Breast epithelium (tissue), 3 donors: Measurements from ENCODE around the gene VWF.

Experiments used
- POLR2A ChIP-seq: fragments of 450-650 bp; IDR thresholded peaks from one replicate; pipeline ENCODE4 v1.6.1; 2016; ENCODE audit warnings: antibody characterized with exemption, mild to moderate bottlenecking, moderate library complexity
- POLR2AphosphoS5 ChIP-seq, 3 donors: sonication (generic); formaldehyde crosslinking; IDR thresholded peaks; one replicate each; pipeline ENCODE4 v1.6.1; 2017; ENCODE audit warnings: antibody characterized with exemption in 3 of 3
- TF ChIP-seq, protein P1 (sequence below), 3 donors: fragments of 450-650 bp; IDR thresholded peaks; one replicate each; pipeline ENCODE4 v1.5.1; 2016 to 2017; ENCODE audit warnings: antibody characterized with exemption in 3 of 3, mild to moderate bottlenecking in 3 of 3, moderate library complexity in 3 of 3

DNA sequence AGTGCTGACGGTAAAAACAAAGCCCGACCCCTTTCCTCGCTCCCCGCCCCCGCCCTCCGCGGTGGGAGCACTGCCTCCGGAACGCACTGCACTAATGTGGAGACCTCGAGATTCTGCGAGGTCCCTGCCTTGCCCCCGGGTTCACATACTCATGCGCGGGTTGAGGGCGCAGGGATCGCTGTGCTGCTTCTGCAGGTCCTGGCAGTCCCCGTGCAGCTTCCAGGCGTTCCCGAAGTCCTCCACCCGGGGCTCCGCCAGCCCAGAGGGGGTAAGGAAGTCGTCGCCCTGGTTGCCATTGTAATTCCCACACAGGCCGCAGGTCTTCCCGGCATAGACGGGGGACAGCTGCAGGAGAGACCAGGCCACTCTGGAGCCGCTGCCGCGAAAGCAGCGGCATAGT lies 66.8 kb downstream of the VWF start:
- no peak for TF ChIP-seq POLR2AphosphoS5 (IDR thresholded peaks at IDR 0.05)
- TF ChIP-seq, protein P1, sequence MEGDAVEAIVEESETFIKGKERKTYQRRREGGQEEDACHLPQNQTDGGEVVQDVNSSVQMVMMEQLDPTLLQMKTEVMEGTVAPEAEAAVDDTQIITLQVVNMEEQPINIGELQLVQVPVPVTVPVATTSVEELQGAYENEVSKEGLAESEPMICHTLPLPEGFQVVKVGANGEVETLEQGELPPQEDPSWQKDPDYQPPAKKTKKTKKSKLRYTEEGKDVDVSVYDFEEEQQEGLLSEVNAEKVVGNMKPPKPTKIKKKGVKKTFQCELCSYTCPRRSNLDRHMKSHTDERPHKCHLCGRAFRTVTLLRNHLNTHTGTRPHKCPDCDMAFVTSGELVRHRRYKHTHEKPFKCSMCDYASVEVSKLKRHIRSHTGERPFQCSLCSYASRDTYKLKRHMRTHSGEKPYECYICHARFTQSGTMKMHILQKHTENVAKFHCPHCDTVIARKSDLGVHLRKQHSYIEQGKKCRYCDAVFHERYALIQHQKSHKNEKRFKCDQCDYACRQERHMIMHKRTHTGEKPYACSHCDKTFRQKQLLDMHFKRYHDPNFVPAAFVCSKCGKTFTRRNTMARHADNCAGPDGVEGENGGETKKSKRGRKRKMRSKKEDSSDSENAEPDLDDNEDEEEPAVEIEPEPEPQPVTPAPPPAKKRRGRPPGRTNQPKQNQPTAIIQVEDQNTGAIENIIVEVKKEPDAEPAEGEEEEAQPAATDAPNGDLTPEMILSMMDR (IDR thresholded peaks at IDR 0.05) = no peak
- no peak for TF ChIP-seq POLR2A
